Upper lobe of left lung (tissue), 6 donors: ENCODE measurements around the gene DNAJB5. TPM values are rescaled to one million over a fixed set of nuclear protein-coding genes. Genes with fewer than 3 reads are reported as not detected.

Experiments used
- ATAC-seq, 2 donors: fragments of 200-7000 bp; cut with Tn5 transposase; one replicate each; pipeline ENCODE4 v1.9.1; 2022; ENCODE audit warnings: mild to moderate bottlenecking in 2 of 2, moderate library complexity in 2 of 2; ENCODE audit not compliant: low FRiP score in 2 of 2
- DNase-seq, 2 donors: peaks; one replicate each; pipeline ENCODE4 v3.0.0-alpha.2; 2019 to 2020
- H3K27ac ChIP-seq, 4 donors: fragments of 200-600 bp; sonication (generic); one replicate each; pipeline ENCODE4 v1.5.1; 2016 to 2019
- H3K27me3 ChIP-seq, 4 donors: fragments of 200-600 bp; sonication (generic); one replicate each; pipeline ENCODE4 v1.5.1; 2017 to 2019
- H3K36me3 ChIP-seq, 4 donors: fragments of 200-600 bp; sonication (generic); one replicate each; pipeline ENCODE4 v1.5.1; 2016 to 2019
- H3K4me1 ChIP-seq, 4 donors: fragments of 200-600 bp; sonication (generic); one replicate each; pipeline ENCODE4 v1.5.1; 2018 to 2019
- H3K4me3 ChIP-seq, 4 donors: fragments of 200-600 bp; sonication (generic); one replicate each; pipeline ENCODE4 v1.5.1; 2017 to 2019; ENCODE audit warnings: mild to moderate bottlenecking in 2 of 4, moderate library complexity in 1 of 4
- H3K9me3 ChIP-seq, 4 donors: fragments of 200-600 bp; sonication (generic); one replicate each; pipeline ENCODE4 v1.5.1; 2018 to 2019
- CTCF ChIP-seq, 6 experiments: fragments of 450-650 bp in 4 of 6; fragments of 200-600 bp in 2 of 6; sonication (generic) in 2 of 6; IDR thresholded peaks; one replicate each; pipeline ENCODE4 v1.5.1; 2016 to 2019; ENCODE audit warnings: antibody characterized with exemption in 6 of 6
- EP300 ChIP-seq, 4 donors: sonication (generic); formaldehyde crosslinking; IDR thresholded peaks; one replicate each; pipeline ENCODE4 v1.5.1; 2017; ENCODE audit warnings: antibody characterized with exemption in 4 of 4, control low read depth in 2 of 4
- POLR2A ChIP-seq, 4 donors: fragments of 450-650 bp; IDR thresholded peaks; one replicate each; pipeline ENCODE4 v1.5.1; 2016 to 2017; ENCODE audit warnings: antibody characterized with exemption in 4 of 4, mild to moderate bottlenecking in 2 of 4
- POLR2AphosphoS5 ChIP-seq, 2 donors: sonication (generic); formaldehyde crosslinking; IDR thresholded peaks; one replicate each; pipeline ENCODE4 v1.5.1; 2017; ENCODE audit warnings: antibody characterized with exemption in 2 of 2
- WGBS, 2 donors: methylation state at CpG; one replicate each; pipeline ENCODE4 v1.1.5; 2017 to 2018; 5-methylcytosine and 5-hydroxymethylcytosine counted together
- total RNA-seq, 6 donors: library from RNA; depleted of rRNA in 4 of 6; stranded (reverse); fragments of >200 nt in 4 of 6; gene quantifications; one replicate each; pipeline versions ENCODE4 v1.1.0 to v1.2.1, GENCODE V29; 2016 to 2021
- donor health status: DM: no; HTN: no; CAD: no; lungs with moderate emphysema.
- donor health status: DM: no; HTN: yes; CAD: no; lungs with severe emphysema.

DNAJB5 gene
- total RNA-seq, 6 donors from 2014 or later: 4.6 to 7.9 (median 6.0) TPM

DNA sequence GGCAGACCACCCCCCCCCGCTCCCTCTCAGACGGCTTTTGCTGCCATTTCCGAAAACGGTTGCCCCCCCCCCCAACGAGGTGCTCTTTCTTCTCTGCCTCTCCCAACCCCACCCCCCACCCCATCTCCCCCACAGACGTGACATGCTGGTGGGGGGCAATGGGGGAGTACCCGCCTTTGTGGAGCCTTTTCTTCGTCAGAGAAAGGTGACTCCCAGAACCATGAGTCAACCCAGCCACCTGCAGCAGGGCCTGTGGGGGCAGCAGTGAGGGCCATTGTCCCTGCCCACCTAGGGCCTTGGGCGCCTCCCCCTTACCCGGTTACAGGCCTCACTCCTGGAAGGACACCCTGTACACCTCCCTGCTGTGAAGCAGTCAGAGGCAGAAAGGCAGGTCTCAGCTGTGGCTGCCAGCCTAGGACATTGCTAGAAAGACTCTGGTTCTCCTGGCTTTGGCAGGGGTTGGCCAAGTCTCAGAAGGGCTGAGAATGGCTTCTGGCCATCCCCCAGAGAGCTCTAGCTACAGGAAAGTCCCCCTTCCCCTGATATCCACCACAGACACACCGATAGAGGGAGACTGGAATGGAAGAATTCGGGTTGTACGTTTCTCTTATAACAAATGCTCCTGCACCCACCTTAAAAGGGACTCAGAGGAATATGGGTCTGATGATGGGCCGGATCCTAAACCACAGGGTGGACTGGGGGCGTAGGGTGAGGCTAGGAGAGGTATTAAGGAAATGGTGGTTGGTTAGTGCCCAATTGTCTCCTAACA lies 2.2 kb downstream of the DNAJB5 start:
- DNase-seq: peak in 1 of 2 donors; percentile 41

GRCh38 chr9:34992376-34992951 lies 2.9 kb downstream of the DNAJB5 start:
- 76 to 80% methylated on average over 12 of the region's 16 CpGs for WGBS, 2 donors
- peaks cover 0 to 12% (median 7%) of the 10 kb centered on the region in 4 donors for H3K36me3 ChIP-seq
- H3K9me3 ChIP-seq: no peaks in the 10 kb centered on the region
- no peaks in the 10 kb centered on the region for H3K27me3 ChIP-seq
- peak in 1 of 2 donors; percentile 79 for DNase-seq
- peaks cover 37 to 62% (median 51%) of the 10 kb centered on the region in 4 donors for H3K4me1 ChIP-seq
- ATAC-seq: peak in 1 of 2 donors; percentile 7
- peak overlapping the region; percentile 48 to 90 (median 78) for H3K27ac ChIP-seq
- no peak overlapping the region for H3K4me3 ChIP-seq
- TF ChIP-seq POLR2A (IDR thresholded peaks at IDR 0.05) (no peak), CTCF (IDR thresholded peaks at IDR 0.05) (no peak), EP300 (IDR thresholded peaks at IDR 0.05) (no peak), POLR2AphosphoS5 (IDR thresholded peaks at IDR 0.05) (no peak)

More for the DNA sequence above, 2.2 kb downstream of the DNAJB5 start:
- peaks cover 0 to 7% (median 3%) of the 10 kb centered on the region in 4 donors for H3K36me3 ChIP-seq
- H3K27me3 ChIP-seq: no peaks in the 10 kb centered on the region
- TF ChIP-seq EP300 (IDR thresholded peaks at IDR 0.05) (no peak), POLR2A (IDR thresholded peaks at IDR 0.05) (no peak), POLR2AphosphoS5 (IDR thresholded peaks at IDR 0.05) (no peak), CTCF (IDR thresholded peaks at IDR 0.05) (no peak)
- peaks cover 37 to 62% (median 51%) of the 10 kb centered on the region in 4 donors for H3K4me1 ChIP-seq
- no peaks in the 10 kb centered on the region for H3K9me3 ChIP-seq
- no peak for ATAC-seq
- no peak overlapping the region for H3K4me3 ChIP-seq
- 84 to 88% methylated on average over 9 to 12 of the region's 15 CpGs for WGBS, 2 donors
- peak overlapping the region in 3 of 4 donors; percentile 48 to 90 (median 74) for H3K27ac ChIP-seq

DNA sequence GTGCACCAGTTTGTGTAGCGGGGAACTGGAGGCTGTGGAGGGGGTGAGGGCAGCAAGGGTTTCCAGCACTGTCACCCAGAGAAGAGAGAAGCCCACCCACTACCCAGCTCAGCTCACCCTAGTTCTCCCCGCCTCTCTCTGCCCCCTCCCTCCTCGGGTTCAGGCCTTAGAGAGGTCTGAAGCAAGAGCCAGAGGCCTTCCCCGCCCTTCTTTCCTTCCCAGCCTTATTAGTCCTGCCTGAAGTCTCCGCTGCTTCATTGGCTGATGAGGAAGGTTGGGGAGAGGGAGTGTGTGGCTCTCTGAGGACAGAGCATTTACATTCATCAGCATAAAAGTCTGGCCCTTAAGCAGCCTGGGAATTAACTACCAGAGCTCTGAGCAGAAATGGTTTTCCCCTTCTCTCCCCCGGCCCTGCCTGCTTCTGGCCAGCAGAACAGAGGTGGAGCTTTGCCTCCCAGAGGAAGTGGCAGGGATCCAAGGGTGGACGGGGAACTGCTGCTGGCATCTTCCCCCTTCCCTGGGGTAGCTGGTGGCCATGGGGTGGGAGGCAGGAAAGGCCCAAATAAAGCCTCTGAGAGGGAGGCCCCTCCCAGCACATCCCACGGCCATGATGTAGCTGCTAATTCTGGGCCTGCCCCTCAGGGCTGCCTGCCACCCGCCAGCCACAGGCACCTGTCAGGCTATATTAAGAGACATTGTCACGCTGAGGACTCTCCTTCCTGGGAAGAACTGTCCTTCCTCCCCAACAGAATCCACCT lies 4.1 kb downstream of the DNAJB5 start:
- H3K9me3 ChIP-seq: no peaks in the 10 kb centered on the region
- H3K4me3 ChIP-seq: no peak overlapping the region
- H3K27ac ChIP-seq: peak overlapping the region; percentile 48 to 90 (median 78)
- DNase-seq (peak; percentile 35 to 49), ATAC-seq (peak in 1 of 2 donors; percentile 19)
- peaks cover 34 to 63% (median 45%) of the 10 kb centered on the region in 4 donors for H3K4me1 ChIP-seq
- 46 to 55% methylated on average over 10 of the region's 10 CpGs for WGBS, 2 donors
- TF ChIP-seq POLR2AphosphoS5 (IDR thresholded peaks at IDR 0.05): peak in 1 of 2 donors; percentile 10
- peak in 1 of 4 donors; percentile 7 for TF ChIP-seq POLR2A (IDR thresholded peaks at IDR 0.05)
- TF ChIP-seq CTCF (IDR thresholded peaks at IDR 0.05): no peak
- TF ChIP-seq EP300 (IDR thresholded peaks at IDR 0.05): no peak
- no peaks in the 10 kb centered on the region for H3K27me3 ChIP-seq
- H3K36me3 ChIP-seq: peaks cover 0 to 16% (median 8%) of the 10 kb centered on the region in 4 donors

GRCh38 chr9:34994260-34994899 lies 4.8 kb downstream of the DNAJB5 start:
- TF ChIP-seq EP300 (IDR thresholded peaks at IDR 0.05) (no peak), CTCF (IDR thresholded peaks at IDR 0.05) (peak; percentile 24 to 52 (median 37))
- ATAC-seq: no peak
- Histone ChIP-seq H3K9me3 (no peaks in the 10 kb centered on the region), H3K4me1 (peaks cover 32 to 61% (median 42%) of the 10 kb centered on the region in 4 donors), H3K27ac (peak overlapping the region; percentile 48 to 90 (median 78)), H3K4me3 (no peak overlapping the region), H3K27me3 (no peaks in the 10 kb centered on the region), H3K36me3 (peaks cover 0 to 16% (median 8%) of the 10 kb centered on the region in 4 donors)
- WGBS, 2 donors: 39 to 60% methylated on average over 4 of the region's 4 CpGs
- DNase-seq: no peak
